Measurements from ENCODE around the gene DUS3L. TPM values are rescaled to one million over a fixed set of nuclear protein-coding genes. Genes with fewer than 3 reads are reported as not detected.

The DUS3L gene
- total RNA-seq, 1 donor from 2014 or later, result 61.1 TPM

GRCh38 chr19:5809053-5809452 is 18.1 kb upstream of the DUS3L start:
- Mint-ChIP-seq H3K27ac (no peak overlapping the region), H3K36me3 (no peaks in the 10 kb centered on the region), H3K9me3 (no peaks in the 10 kb centered on the region), H3K4me1 (peaks cover 6% of the 10 kb centered on the region), H3K27me3 (ENCODE audit: low read depth) (peaks cover 35% of the 10 kb centered on the region), H3K4me3 (no peak overlapping the region)
- DNase-seq (ENCODE audit: low spot score in 2 of 2, unreplicated experiment in 2 of 2), result no peak
- TF ChIP-seq, protein P1, sequence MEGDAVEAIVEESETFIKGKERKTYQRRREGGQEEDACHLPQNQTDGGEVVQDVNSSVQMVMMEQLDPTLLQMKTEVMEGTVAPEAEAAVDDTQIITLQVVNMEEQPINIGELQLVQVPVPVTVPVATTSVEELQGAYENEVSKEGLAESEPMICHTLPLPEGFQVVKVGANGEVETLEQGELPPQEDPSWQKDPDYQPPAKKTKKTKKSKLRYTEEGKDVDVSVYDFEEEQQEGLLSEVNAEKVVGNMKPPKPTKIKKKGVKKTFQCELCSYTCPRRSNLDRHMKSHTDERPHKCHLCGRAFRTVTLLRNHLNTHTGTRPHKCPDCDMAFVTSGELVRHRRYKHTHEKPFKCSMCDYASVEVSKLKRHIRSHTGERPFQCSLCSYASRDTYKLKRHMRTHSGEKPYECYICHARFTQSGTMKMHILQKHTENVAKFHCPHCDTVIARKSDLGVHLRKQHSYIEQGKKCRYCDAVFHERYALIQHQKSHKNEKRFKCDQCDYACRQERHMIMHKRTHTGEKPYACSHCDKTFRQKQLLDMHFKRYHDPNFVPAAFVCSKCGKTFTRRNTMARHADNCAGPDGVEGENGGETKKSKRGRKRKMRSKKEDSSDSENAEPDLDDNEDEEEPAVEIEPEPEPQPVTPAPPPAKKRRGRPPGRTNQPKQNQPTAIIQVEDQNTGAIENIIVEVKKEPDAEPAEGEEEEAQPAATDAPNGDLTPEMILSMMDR (IDR thresholded peaks at IDR 0.05; ENCODE audit: unreplicated experiment), result no peak

DNA sequence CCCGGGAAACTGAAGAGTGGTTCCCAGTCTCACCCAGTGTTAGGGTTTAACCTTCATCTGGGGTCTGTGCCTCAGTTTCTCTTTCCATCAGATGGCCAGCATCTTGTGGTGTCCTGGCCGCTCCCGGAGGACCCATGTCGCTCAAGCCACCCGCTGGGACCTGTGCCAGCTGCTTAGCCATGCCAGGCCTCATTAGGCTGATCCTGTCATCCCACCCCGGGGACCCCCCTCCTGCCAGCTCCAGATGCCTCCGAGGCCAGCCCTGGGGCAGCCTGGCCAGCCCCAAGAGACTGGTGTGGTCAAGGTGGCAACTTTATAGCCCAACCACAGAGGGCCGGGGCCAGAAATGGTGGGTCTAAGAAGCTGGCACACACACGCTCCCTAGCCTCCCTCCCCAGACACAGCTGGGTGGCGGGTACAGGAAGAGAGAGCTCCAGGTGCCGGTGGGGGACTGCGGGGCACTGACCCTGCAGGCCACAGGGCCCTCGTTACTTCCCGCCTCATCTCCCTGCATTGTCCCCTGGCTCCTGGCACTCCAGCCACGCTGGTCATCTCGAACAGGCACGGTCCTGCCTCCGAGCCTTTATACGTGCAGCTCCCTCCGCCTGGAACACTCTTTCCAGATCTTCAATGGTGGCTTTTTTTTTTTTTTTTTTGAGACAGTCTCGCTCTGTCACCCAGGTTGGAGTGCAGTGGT is 17.3 kb upstream of the DUS3L start:
- DNase-seq (ENCODE audit: low spot score in 2 of 2, unreplicated experiment in 2 of 2), result no peak
- peaks cover 40% of the 10 kb centered on the region for H3K27me3 Mint-ChIP-seq (ENCODE audit: low read depth)
- H3K9me3 Mint-ChIP-seq, result no peaks in the 10 kb centered on the region
- H3K27ac Mint-ChIP-seq, result no peak overlapping the region
- TF ChIP-seq, protein P1 (IDR thresholded peaks at IDR 0.05; ENCODE audit: unreplicated experiment), result no peak
- peaks cover 11% of the 10 kb centered on the region for H3K4me1 Mint-ChIP-seq
- no peak overlapping the region for H3K4me3 Mint-ChIP-seq
- H3K36me3 Mint-ChIP-seq, result no peaks in the 10 kb centered on the region

GRCh38 chr19:5806905-5807304 is 15.9 kb upstream of the DUS3L start:
- Mint-ChIP-seq H3K27ac (no peak overlapping the region), H3K27me3 (ENCODE audit: low read depth) (peaks cover 46% of the 10 kb centered on the region)

DNA sequence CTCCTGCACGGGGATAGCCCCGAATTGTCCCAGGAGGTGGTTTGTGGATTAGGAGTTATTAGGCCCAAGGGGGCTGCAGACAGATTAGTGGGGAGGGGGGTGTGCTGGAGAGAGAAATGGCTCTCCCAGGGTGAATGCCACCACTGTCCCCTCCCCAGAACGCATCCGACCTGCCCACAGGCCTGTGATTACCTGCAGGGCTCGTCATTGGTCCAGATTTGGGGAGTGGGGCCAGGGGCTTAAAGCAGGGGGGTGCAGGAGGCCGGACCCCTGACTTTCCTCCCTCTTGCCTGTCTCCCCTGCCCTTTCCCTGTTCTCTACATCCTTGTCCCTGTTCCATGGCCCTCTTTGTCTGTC is 15.1 kb upstream of the DUS3L start:
- Mint-ChIP-seq H3K4me3 (peak overlapping the region; percentile 51), H3K36me3 (no peaks in the 10 kb centered on the region)

More at GRCh38 chr19:5806905-5807304, 15.9 kb upstream of the DUS3L start:
- Mint-ChIP-seq H3K9me3 (no peaks in the 10 kb centered on the region), H3K4me1 (peaks cover 19% of the 10 kb centered on the region), H3K4me3 (no peak overlapping the region), H3K36me3 (no peaks in the 10 kb centered on the region)
- TF ChIP-seq, protein P1 (IDR thresholded peaks at IDR 0.05; ENCODE audit: unreplicated experiment), result no peak
- no peak for DNase-seq (ENCODE audit: low spot score in 2 of 2, unreplicated experiment in 2 of 2)

GRCh38 chr19:5805462-5806132 is 14.6 kb upstream of the DUS3L start:
- peak overlapping the region; percentile 51 for H3K4me3 Mint-ChIP-seq
- H3K9me3 Mint-ChIP-seq, result no peaks in the 10 kb centered on the region
- no peak overlapping the region for H3K27ac Mint-ChIP-seq
- H3K36me3 Mint-ChIP-seq, result no peaks in the 10 kb centered on the region
- H3K27me3 Mint-ChIP-seq (ENCODE audit: low read depth), result peaks cover 46% of the 10 kb centered on the region
- H3K4me1 Mint-ChIP-seq, result peaks cover 20% of the 10 kb centered on the region
- TF ChIP-seq, protein P1 (IDR thresholded peaks at IDR 0.05; ENCODE audit: unreplicated experiment), result peak; percentile 79
- DNase-seq (ENCODE audit: low spot score in 2 of 2, unreplicated experiment in 2 of 2), result peak; percentile 61 to 82

More for the DNA sequence above, 15.1 kb upstream of the DUS3L start:
- Mint-ChIP-seq H3K4me1 (peaks cover 20% of the 10 kb centered on the region), H3K27me3 (ENCODE audit: low read depth) (peaks cover 46% of the 10 kb centered on the region), H3K27ac (no peak overlapping the region), H3K9me3 (no peaks in the 10 kb centered on the region)
- no peak for DNase-seq (ENCODE audit: low spot score in 2 of 2, unreplicated experiment in 2 of 2)
- TF ChIP-seq, protein P1 (IDR thresholded peaks at IDR 0.05; ENCODE audit: unreplicated experiment), result peak; percentile 6
